GM12878 (cell line): ENCODE measurements around the gene P3H2. TPM values are rescaled to one million over a fixed set of nuclear protein-coding genes. Genes with fewer than 3 reads are reported as not detected.
A peak's percentile ranks its signal among the peaks of the same experiment; 100 is the strongest.

Experiments
- ATAC-seq: fragments of 200-7000 bp; cut with Tn5 transposase; 3 replicates; pipeline ENCODE4 v1.9.1; 2020; ENCODE audit warnings: mild to moderate bottlenecking, moderate library complexity
- BruUV-seq: library from RNA; stranded (reverse); fragments of 400-500 nt; replicated peaks from 2 replicates; lab custom pipeline; 2021; lab: Mats Ljungman, UMichigan
- CTCF ChIA-PET: fragments of 300-600 bp; sonication (Branson Sonifier 250); formaldehyde crosslinking; extraction: SDS; loops from one replicate; lab custom pipeline; 2021; ENCODE audit warnings: inconsistent platforms; lab: Yijun Ruan, JAX
- POLR2A ChIA-PET: fragments of 350-600 bp; formaldehyde crosslinking; extraction: SDS; loops from one replicate; lab custom pipeline; 2021; ENCODE audit warnings: inconsistent platforms; lab: Charles Lee
- RAD21 ChIA-PET: fragments of 300-600 bp; sonication (Branson Sonifier 250); formaldehyde crosslinking; loops from one replicate; lab custom pipeline; 2023; ENCODE audit warnings: antibody characterized with exemption; ENCODE audit not compliant: unreplicated experiment; lab: Charles Lee
- SMC1A ChIA-PET: fragments of 300-600 bp; sonication (Branson Sonifier 250); formaldehyde crosslinking; loops from one replicate; lab custom pipeline; 2023; ENCODE audit not compliant: unreplicated experiment, uncharacterized antibody; lab: Charles Lee
- DNase-seq: peaks from one replicate; pipeline ENCODE4 v3.0.0-alpha.2; 2011; ENCODE audit warnings: low read depth, low spot score
- FAIRE-seq: peaks from 3 replicates; lab custom pipeline; 2011; peaks lifted over from hg19 to GRCh38; lab: Jason Lieb, UNC
- H2AFZ ChIP-seq: 2 replicates; pipeline ENCODE4 v1.6.0; 2011; ENCODE audit warnings: low read depth, low read length, control low read depth; ENCODE audit not compliant: control insufficient read depth
- H3K27ac ChIP-seq: 2 replicates; pipeline ENCODE4 v1.5.1; 2011; ENCODE audit warnings: control low read depth; ENCODE audit not compliant: control insufficient read depth, insufficient read depth
- H3K27me3 ChIP-seq, 2 experiments: replicated peaks in 1 of 2; 2 replicates each; pipeline versions ENCODE4 v1.6.0 to v1.6.1; 2011; ENCODE audit warnings: low read length in 1 of 2; ENCODE audit not compliant: control insufficient read depth in 2 of 2, insufficient read depth in 2 of 2
- H3K36me3 ChIP-seq, 2 experiments: 2 replicates each; pipeline ENCODE4 v1.5.1; 2011; ENCODE audit warnings: low read length in 1 of 2; ENCODE audit not compliant: control insufficient read depth in 2 of 2, insufficient read depth in 2 of 2
- H3K4me1 ChIP-seq: 2 replicates; pipeline ENCODE4 v1.6.1; 2011; ENCODE audit warnings: mild to moderate bottlenecking, low read length, moderate library complexity, mixed read lengths; ENCODE audit not compliant: control insufficient read depth, insufficient read depth
- H3K4me2 ChIP-seq: 2 replicates; pipeline ENCODE4 v1.6.0; 2011; ENCODE audit warnings: control low read depth; ENCODE audit not compliant: control insufficient read depth, insufficient read depth
- H3K4me3 ChIP-seq: fragments of 200-600 bp; sonication (generic); 2 replicates; pipeline ENCODE4 v1.5.1; 2016
- H3K79me2 ChIP-seq: 2 replicates; pipeline ENCODE4 v1.6.0; 2011; ENCODE audit warnings: low read length; ENCODE audit not compliant: control insufficient read depth, insufficient read depth
- H3K9ac ChIP-seq: 2 replicates; pipeline ENCODE4 v1.8.0; 2011; ENCODE audit warnings: low read length, control low read depth, mixed read lengths; ENCODE audit not compliant: control insufficient read depth, insufficient read depth
- H3K9me3 ChIP-seq: replicated peaks from 3 replicates; pipeline ENCODE4 v1.5.1; 2011; ENCODE audit warnings: mild to moderate bottlenecking, low read length; ENCODE audit not compliant: control insufficient read depth, insufficient read depth
- H4K20me1 ChIP-seq: 2 replicates; pipeline ENCODE4 v1.6.0; 2011; ENCODE audit not compliant: control insufficient read depth, insufficient read depth
- ATF7 ChIP-seq: fragments of 450-650 bp; IDR thresholded peaks from 2 replicates; pipeline ENCODE4 v1.6.1; 2016; ENCODE audit warnings: low read depth, mild to moderate bottlenecking
- BCL11A ChIP-seq: IDR thresholded peaks from 2 replicates; pipeline ENCODE4 v1.6.1; 2011; ENCODE audit warnings: low read depth, low read length
- EED ChIP-seq: sonication (generic); IDR thresholded peaks from 2 replicates; pipeline ENCODE4 v1.6.1; 2016; ENCODE audit warnings: antibody characterized with exemption, low read depth
- JUNB ChIP-seq: IDR thresholded peaks from 2 replicates; pipeline ENCODE4 v1.6.1; 2016; ENCODE audit warnings: antibody characterized with exemption, mild to moderate bottlenecking
- NFIC ChIP-seq: IDR thresholded peaks from 2 replicates; pipeline ENCODE4 v1.6.1; 2012; ENCODE audit warnings: low read depth, mild to moderate bottlenecking, inconsistent platforms, low read length, moderate library complexity
- PRDM15 ChIP-seq: fragments of 450-650 bp; formaldehyde crosslinking; IDR thresholded peaks from 2 replicates; pipeline ENCODE4 v1.4.0; 2020; ENCODE audit warnings: mild to moderate bottlenecking, moderate library complexity
- RELB ChIP-seq: fragments of 450-650 bp; IDR thresholded peaks from 2 replicates; pipeline ENCODE4 v1.6.1; 2017; ENCODE audit warnings: low read depth, mild to moderate bottlenecking, moderate library complexity
- SIN3A ChIP-seq: IDR thresholded peaks from 2 replicates; pipeline ENCODE4 v1.6.1; 2012; ENCODE audit warnings: low read depth, low read length, improper control_type of control experiment
- WGBS: methylation state at CpG from one replicate; pipeline ENCODE4 v1.1.6; 2016; ENCODE audit warnings: low lambda C conversion rate; ENCODE audit not compliant: insufficient replicate concordance, insufficient coverage; ENCODE audit errors: missing lambda C conversion rate; 5-methylcytosine and 5-hydroxymethylcytosine counted together
- in situ Hi-C: fragments of 300-500 bp; cut with MboI; formaldehyde crosslinking; loops from 9 replicates; pipeline ENCODE4 v1.14.3; 2018; ENCODE audit warnings: mixed read lengths
- intact Hi-C: fragments of 100-400 bp; cut with micrococcal nuclease; formaldehyde crosslinking; loops from one replicate; pipeline ENCODE4 v1.14.2; 2022; ENCODE audit not compliant: unreplicated experiment
- polyA plus RNA-seq, 11 experiments: library from polyadenylated mRNA; depleted of rRNA in 4 of 11; unstranded in 6 of 11; stranded (reverse) in 5 of 11; fragments of >200 nt; fragmentation: Nextera tagmentation in 4 of 11; fragmentation: Illumina TruSeq in 1 of 11; extraction: Ambion mirVana in 4 of 11; extraction: Trizol in 1 of 11; gene quantifications; 1 replicate in 1 of 11; 2 replicates in 10 of 11; pipeline versions ENCODE4 v1.2.1 to v1.2.3, GENCODE V29; 2011 to 2016; ENCODE audit warnings: inconsistent platforms in 2 of 11, missing spikeins in 2 of 11, low read depth in 1 of 11
- total RNA-seq, 4 experiments: library from RNA; depleted of rRNA in 3 of 4; stranded (reverse); fragments of >200 nt in 3 of 4; fragmentation: Illumina TruSeq in 1 of 4; extraction: Trizol in 1 of 4; gene quantifications; 2 replicates each; pipeline versions ENCODE4 v1.2.1 to v1.2.3, GENCODE V29; 2013 to 2021
- TF ChIP-seq, protein P1 (sequence below): fragments of 450-650 bp; IDR thresholded peaks from 2 replicates; pipeline ENCODE4 v1.6.1; 2018; ENCODE audit warnings: mild to moderate bottlenecking, low read depth, moderate library complexity; ENCODE audit not compliant: partially characterized antibody
- TF ChIP-seq, protein P2 (sequence below): fragments of 450-650 bp; IDR thresholded peaks from 2 replicates; pipeline ENCODE4 v1.6.1; 2016; ENCODE audit warnings: mild to moderate bottlenecking
- TF ChIP-seq, protein P3 (sequence below): fragments of 450-650 bp; IDR thresholded peaks from 2 replicates; pipeline ENCODE4 v1.6.1; 2017; ENCODE audit warnings: mild to moderate bottlenecking, low read depth, inconsistent platforms; ENCODE audit not compliant: poor library complexity, severe bottlenecking

P3H2 gene
- total and polyA plus RNA-seq, 10 of the 15 experiments (the other 5 are each of a cell fraction or from before 2014, with no cell fraction given) = 27.0 to 97.6 (median 83.2) TPM

DNA sequence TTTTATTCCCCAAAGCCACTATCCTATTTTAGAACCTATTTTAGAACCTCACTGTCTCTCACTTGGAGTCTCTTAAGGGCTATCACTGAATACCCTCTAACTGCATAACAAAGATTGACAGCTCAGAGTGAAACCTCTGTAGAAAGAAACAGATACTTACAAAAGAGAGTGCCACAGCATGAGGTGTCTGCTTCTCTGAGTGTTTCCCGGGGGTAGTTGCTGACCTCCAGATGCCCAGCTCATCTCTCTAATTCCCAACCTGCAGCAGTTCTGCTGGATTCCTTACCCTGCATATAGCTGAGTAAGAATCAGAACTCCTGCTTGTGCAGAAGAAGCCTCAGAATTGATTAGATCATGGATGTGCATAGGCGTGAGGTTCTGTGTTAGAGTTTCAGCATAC is 34.5 kb downstream of the P3H2 start:
- WGBS = 0% methylated on average over 2 of the region's 2 CpGs
- H3K27me3 ChIP-seq = no peaks in the 10 kb centered on the region
- SMC1A ChIA-PET = interaction anchor here (1.0 to 2.5 kb wide), 8 partner anchors 8 to 118 kb away, joined by 3 to 14 read pairs (median 4); no protein-coding TSS in a partner anchor
- H3K9me3 ChIP-seq = no peaks in the 10 kb centered on the region
- H3K4me2 ChIP-seq = peak overlapping the region; percentile 2
- H3K9ac ChIP-seq = no peak overlapping the region
- BruUV-seq = no TSS peak
- H2AFZ ChIP-seq = no peak overlapping the region
- RAD21 ChIA-PET = interaction anchor here (1.6 to 2.3 kb wide), 3 partner anchors 9 to 23 kb away, joined by 3 to 8 read pairs (median 5); no protein-coding TSS in a partner anchor
- POLR2A ChIA-PET = interaction anchor here (1.0 to 1.3 kb wide), 2 partner anchors 15 to 26 kb away, joined by 3 to 6 read pairs; no protein-coding TSS in a partner anchor
- H3K79me2 ChIP-seq = no peaks in the 10 kb centered on the region; the same call in none of the 2 replicates
- 0 out of 2 replicates have a peak overlapping the region, but pooled peaks have one; percentile 33 for H3K27ac ChIP-seq
- H3K4me1 ChIP-seq = no peaks in the 10 kb centered on the region
- peak; percentile 61 for TF ChIP-seq JUNB
- 0 out of 2 replicates have a peak, but pooled peaks have one; percentile 18 for TF ChIP-seq NFIC
- TF ChIP-seq, protein P1, sequence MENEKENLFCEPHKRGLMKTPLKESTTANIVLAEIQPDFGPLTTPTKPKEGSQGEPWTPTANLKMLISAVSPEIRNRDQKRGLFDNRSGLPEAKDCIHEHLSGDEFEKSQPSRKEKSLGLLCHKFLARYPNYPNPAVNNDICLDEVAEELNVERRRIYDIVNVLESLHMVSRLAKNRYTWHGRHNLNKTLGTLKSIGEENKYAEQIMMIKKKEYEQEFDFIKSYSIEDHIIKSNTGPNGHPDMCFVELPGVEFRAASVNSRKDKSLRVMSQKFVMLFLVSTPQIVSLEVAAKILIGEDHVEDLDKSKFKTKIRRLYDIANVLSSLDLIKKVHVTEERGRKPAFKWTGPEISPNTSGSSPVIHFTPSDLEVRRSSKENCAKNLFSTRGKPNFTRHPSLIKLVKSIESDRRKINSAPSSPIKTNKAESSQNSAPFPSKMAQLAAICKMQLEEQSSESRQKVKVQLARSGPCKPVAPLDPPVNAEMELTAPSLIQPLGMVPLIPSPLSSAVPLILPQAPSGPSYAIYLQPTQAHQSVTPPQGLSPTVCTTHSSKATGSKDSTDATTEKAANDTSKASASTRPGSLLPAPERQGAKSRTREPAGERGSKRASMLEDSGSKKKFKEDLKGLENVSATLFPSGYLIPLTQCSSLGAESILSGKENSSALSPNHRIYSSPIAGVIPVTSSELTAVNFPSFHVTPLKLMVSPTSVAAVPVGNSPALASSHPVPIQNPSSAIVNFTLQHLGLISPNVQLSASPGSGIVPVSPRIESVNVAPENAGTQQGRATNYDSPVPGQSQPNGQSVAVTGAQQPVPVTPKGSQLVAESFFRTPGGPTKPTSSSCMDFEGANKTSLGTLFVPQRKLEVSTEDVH = no peak
- no peak for TF ChIP-seq RELB
- no peak for TF ChIP-seq BCL11A
- TF ChIP-seq PRDM15 (CRISPR knock-in tag) = no peak
- peak; percentile 61 for TF ChIP-seq EED
- TF ChIP-seq, protein P2, sequence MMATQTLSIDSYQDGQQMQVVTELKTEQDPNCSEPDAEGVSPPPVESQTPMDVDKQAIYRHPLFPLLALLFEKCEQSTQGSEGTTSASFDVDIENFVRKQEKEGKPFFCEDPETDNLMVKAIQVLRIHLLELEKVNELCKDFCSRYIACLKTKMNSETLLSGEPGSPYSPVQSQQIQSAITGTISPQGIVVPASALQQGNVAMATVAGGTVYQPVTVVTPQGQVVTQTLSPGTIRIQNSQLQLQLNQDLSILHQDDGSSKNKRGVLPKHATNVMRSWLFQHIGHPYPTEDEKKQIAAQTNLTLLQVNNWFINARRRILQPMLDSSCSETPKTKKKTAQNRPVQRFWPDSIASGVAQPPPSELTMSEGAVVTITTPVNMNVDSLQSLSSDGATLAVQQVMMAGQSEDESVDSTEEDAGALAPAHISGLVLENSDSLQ = peak; percentile 88
- no peak for TF ChIP-seq SIN3A
- TF ChIP-seq ATF7 = no peak
- TF ChIP-seq, protein P3, sequence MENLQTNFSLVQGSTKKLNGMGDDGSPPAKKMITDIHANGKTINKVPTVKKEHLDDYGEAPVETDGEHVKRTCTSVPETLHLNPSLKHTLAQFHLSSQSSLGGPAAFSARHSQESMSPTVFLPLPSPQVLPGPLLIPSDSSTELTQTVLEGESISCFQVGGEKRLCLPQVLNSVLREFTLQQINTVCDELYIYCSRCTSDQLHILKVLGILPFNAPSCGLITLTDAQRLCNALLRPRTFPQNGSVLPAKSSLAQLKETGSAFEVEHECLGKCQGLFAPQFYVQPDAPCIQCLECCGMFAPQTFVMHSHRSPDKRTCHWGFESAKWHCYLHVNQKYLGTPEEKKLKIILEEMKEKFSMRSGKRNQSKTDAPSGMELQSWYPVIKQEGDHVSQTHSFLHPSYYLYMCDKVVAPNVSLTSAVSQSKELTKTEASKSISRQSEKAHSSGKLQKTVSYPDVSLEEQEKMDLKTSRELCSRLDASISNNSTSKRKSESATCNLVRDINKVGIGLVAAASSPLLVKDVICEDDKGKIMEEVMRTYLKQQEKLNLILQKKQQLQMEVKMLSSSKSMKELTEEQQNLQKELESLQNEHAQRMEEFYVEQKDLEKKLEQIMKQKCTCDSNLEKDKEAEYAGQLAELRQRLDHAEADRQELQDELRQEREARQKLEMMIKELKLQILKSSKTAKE = peak; percentile 36
- ATAC-seq (peak; percentile 71), FAIRE-seq (peak; percentile 35), DNase-seq (no peak)
- CTCF ChIA-PET = interaction anchor here (1.0 to 1.9 kb wide), 4 partner anchors 10 to 119 kb away, joined by 3 to 6 read pairs (median 4); no protein-coding TSS in a partner anchor
- no peaks in the 10 kb centered on the region for H4K20me1 ChIP-seq
- in situ Hi-C loops = no loop called here
- no peak overlapping the region for H3K4me3 ChIP-seq
- H3K36me3 ChIP-seq = no peaks in the 10 kb centered on the region
- intact Hi-C loops = no loop called here
